Common myeloid progenitor, CD34-positive (primary cell): Measurements from ENCODE around the gene HOXA9.

ENCODE experiments used
- CTCF ChIA-PET: fragments of 350-600 bp; sonication (Branson Sonifier 250); formaldehyde crosslinking; loops from one replicate; lab custom pipeline; 2021; ENCODE audit warnings: antibody characterized with exemption; lab: Charles Lee
- POLR2A ChIA-PET: fragments of 350-600 bp; sonication (Branson Sonifier 250); formaldehyde crosslinking; loops from one replicate; lab custom pipeline; 2021; ENCODE audit warnings: antibody characterized with exemption; lab: Charles Lee
- DNase-seq, 3 donors: peaks; one replicate each; pipeline versions ENCODE4 v3.0.0 to v3.0.0-alpha.2; 2013
- H3K27ac ChIP-seq, 2 experiments: 1 replicate in 1 of 2; 2 replicates in 1 of 2; pipeline ENCODE4 v1.7.0; 2013; ENCODE audit warnings: inconsistent platforms in 2 of 2, low read length in 2 of 2, mild to moderate bottlenecking in 2 of 2, low read depth in 1 of 2, moderate library complexity in 1 of 2; ENCODE audit not compliant: severe bottlenecking in 2 of 2, insufficient read depth in 1 of 2, poor library complexity in 1 of 2
- H3K27me3 ChIP-seq, 5 experiments: replicated peaks in 2 of 5; 1 replicate in 3 of 5; 2 replicates in 2 of 5; pipeline versions ENCODE4 v1.6.1 to v1.7.0; 2013; ENCODE audit warnings: low read length in 4 of 5, mild to moderate bottlenecking in 2 of 5, moderate library complexity in 2 of 5, inconsistent platforms in 1 of 5; ENCODE audit not compliant: insufficient read depth in 5 of 5, control insufficient read depth in 4 of 5
- H3K36me3 ChIP-seq, 4 experiments: 1 replicate in 2 of 4; 2 replicates in 2 of 4; pipeline versions ENCODE4 v1.6.1 to v1.7.0; 2013; ENCODE audit warnings: low read length in 3 of 4, control low read depth in 1 of 4, mild to moderate bottlenecking in 1 of 4; ENCODE audit not compliant: control insufficient read depth in 4 of 4, insufficient read depth in 4 of 4
- H3K4me1 ChIP-seq, 4 experiments: 1 replicate in 3 of 4; 2 replicates in 1 of 4; pipeline versions ENCODE4 v1.6.1 to v1.7.1; 2013; ENCODE audit warnings: low read length in 3 of 4, mild to moderate bottlenecking in 3 of 4, control low read depth in 1 of 4, inconsistent platforms in 1 of 4, moderate library complexity in 1 of 4; ENCODE audit not compliant: control insufficient read depth in 4 of 4, insufficient read depth in 4 of 4; ENCODE audit errors: control extremely low read depth in 1 of 4
- H3K4me3 ChIP-seq, 7 experiments: 1 replicate in 4 of 7; 2 replicates in 3 of 7; pipeline versions ENCODE4 v1.5.1 to v1.7.0; 2013; ENCODE audit warnings: mild to moderate bottlenecking in 7 of 7, low read length in 6 of 7, moderate library complexity in 6 of 7, inconsistent platforms in 2 of 7, low read depth in 2 of 7, control low read depth in 1 of 7; ENCODE audit not compliant: insufficient read depth in 4 of 7, control insufficient read depth in 1 of 7; ENCODE audit errors: extremely low read depth in 1 of 7
- H3K9me3 ChIP-seq, 5 experiments: 1 replicate in 4 of 5; 2 replicates in 1 of 5; pipeline versions ENCODE4 v1.6.1 to v1.7.1; 2013; ENCODE audit warnings: low read length in 4 of 5, mild to moderate bottlenecking in 2 of 5, inconsistent platforms in 1 of 5, low read depth in 1 of 5, moderate library complexity in 1 of 5; ENCODE audit not compliant: control insufficient read depth in 4 of 5, insufficient read depth in 2 of 5; ENCODE audit errors: control extremely low read depth in 1 of 5
- WGBS: methylation state at CpG from one replicate; pipeline ENCODE4 v1.1.5; 2013; ENCODE audit not compliant: insufficient coverage; 5-methylcytosine and 5-hydroxymethylcytosine counted together

Gene HOXA9

GRCh38 chr7:27179030-27179429, 13.7 kb upstream of the HOXA9 start:
- DNase-seq = no peak
- 90% methylated on average over 12 of the region's 14 CpGs for WGBS
- peaks cover 0 to 32% (median 25%) of the 10 kb centered on the region in 4 experiments for H3K4me1 ChIP-seq
- H3K27ac ChIP-seq = no peak overlapping the region
- CTCF ChIA-PET = interaction anchor here (1.0 to 11.1 kb wide), 16 partner anchors 8 to 1317 kb away, joined by 3 to 84 read pairs (median 4); partner anchors contain the start of gene HOXA9
- peaks cover 0 to 56% (median 21%) of the 10 kb centered on the region in 5 experiments for H3K27me3 ChIP-seq
- POLR2A ChIA-PET = interaction anchor here (1.3 kb wide), 1 partner anchor 18 kb away, joined by 4 read pairs; no protein-coding TSS in a partner anchor
- H3K36me3 ChIP-seq = no peaks in the 10 kb centered on the region
- peaks cover 0 to 2% (median 0%) of the 10 kb centered on the region in 5 experiments for H3K9me3 ChIP-seq
- H3K4me3 ChIP-seq = no peak overlapping the region

- H3K9me3 ChIP-seq = peaks cover 0 to 2% (median 0%) of the 10 kb centered on the region in 5 experiments
- H3K36me3 ChIP-seq = no peaks in the 10 kb centered on the region
- no peak overlapping the region for H3K27ac ChIP-seq
- H3K27me3 ChIP-seq = peaks cover 0 to 49% (median 16%) of the 10 kb centered on the region in 5 experiments
- H3K4me3 ChIP-seq = no peak overlapping the region
- WGBS = 97% methylated on average over 5 of the region's 6 CpGs
- ChIA-PET CTCF (interaction anchor here (1.0 to 11.1 kb wide), 7 partner anchors 8 to 808 kb away, joined by 3 to 84 read pairs (median 9); partner anchors contain the start of gene HOXA9), POLR2A (no interaction called here)
- H3K4me1 ChIP-seq = peaks cover 0 to 27% (median 18%) of the 10 kb centered on the region in 4 experiments
- DNase-seq = no peak
These were observed 13.0 kb upstream of the HOXA9 start for GRCh38 chr7:27178366-27178765.

DNA sequence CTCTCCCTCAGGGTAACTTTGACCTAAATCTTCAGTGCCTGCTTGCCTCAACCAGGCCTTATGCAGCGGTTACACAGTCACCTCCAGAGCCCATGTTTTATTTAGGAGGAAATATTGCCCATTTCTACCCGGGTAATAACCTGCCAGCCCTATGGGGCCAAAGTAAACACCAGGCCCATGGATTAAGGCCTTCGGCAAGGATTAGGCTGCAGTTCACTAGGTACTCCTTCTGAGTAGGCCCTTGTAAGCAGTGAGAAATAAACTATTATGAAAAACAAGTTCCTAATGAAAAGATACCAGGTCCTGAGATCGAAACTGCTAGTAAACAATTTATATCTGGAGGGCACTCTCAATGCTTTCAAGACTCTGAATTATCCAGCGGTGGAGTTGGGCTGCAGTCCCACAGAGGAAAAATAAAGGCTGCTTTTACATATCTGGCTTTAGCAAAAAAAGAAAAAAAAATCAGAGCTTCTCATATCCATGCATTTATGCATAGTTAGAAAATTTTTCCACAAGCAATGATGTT, 12.5 kb upstream of the HOXA9 start:
- Histone ChIP-seq H3K4me1 (peaks cover 0 to 27% (median 16%) of the 10 kb centered on the region in 4 experiments), H3K4me3 (no peak overlapping the region), H3K36me3 (no peaks in the 10 kb centered on the region), H3K9me3 (no peaks in the 10 kb centered on the region), H3K27ac (no peak overlapping the region), H3K27me3 (peaks cover 0 to 44% (median 12%) of the 10 kb centered on the region in 5 experiments)
- DNase-seq = no peak
- ChIA-PET POLR2A (interaction anchor here (1.8 kb wide), 1 partner anchor 15 kb away, joined by 5 read pairs; no protein-coding TSS in a partner anchor), CTCF (interaction anchor here (0.7 to 11.1 kb wide), 8 partner anchors 10 to 826 kb away, joined by 3 to 84 read pairs (median 6); no protein-coding TSS in a partner anchor)
- WGBS = 100% methylated on average over 5 of the region's 5 CpGs

GRCh38 chr7:27176962-27177794, 11.8 kb upstream of the HOXA9 start:
- ChIA-PET POLR2A (interaction anchor here (1.8 kb wide), 1 partner anchor 15 kb away, joined by 5 read pairs; no protein-coding TSS in a partner anchor), CTCF (interaction anchor here (0.7 to 11.1 kb wide), 10 partner anchors 10 to 827 kb away, joined by 3 to 84 read pairs (median 5); partner anchors contain the start of gene HOXA9)
- Histone ChIP-seq H3K27me3 (peaks cover 0 to 37% (median 5%) of the 10 kb centered on the region in 5 experiments), H3K9me3 (no peaks in the 10 kb centered on the region), H3K4me3 (no peak overlapping the region), H3K4me1 (peaks cover 0 to 31% (median 19%) of the 10 kb centered on the region in 4 experiments), H3K27ac (no peak overlapping the region), H3K36me3 (peaks cover 0 to 3% (median 0%) of the 10 kb centered on the region in 4 experiments)
- 94% methylated on average over 17 of the region's 22 CpGs for WGBS
- DNase-seq = no peak

DNA sequence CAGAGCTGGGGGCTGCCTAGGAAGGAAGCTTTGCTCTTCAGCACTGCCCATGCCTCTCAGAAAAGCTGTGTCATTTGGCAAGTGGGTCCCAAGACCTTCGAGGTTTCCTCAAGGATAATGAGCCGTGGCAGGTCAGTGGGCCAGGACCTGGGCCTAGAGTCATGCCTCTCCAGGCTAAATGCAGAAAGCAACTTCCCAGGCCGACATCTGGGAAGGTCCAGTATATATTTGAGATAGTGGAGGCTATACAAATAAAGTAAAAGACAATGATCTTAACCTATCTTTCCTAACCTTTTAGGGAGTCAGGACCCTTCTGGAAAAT, 11.1 kb upstream of the HOXA9 start:
- DNase-seq = no peak
- Histone ChIP-seq H3K4me3 (no peak overlapping the region), H3K4me1 (peaks cover 0 to 38% (median 24%) of the 10 kb centered on the region in 4 experiments), H3K36me3 (peaks cover 0 to 9% (median 3%) of the 10 kb centered on the region in 4 experiments), H3K27ac (no peak overlapping the region), H3K9me3 (no peaks in the 10 kb centered on the region), H3K27me3 (peaks cover 0 to 30% (median 0%) of the 10 kb centered on the region in 5 experiments)
- 33% methylated on average over 1 of the region's 3 CpGs for WGBS
- ChIA-PET CTCF (interaction anchor here (1.1 to 11.1 kb wide), 8 partner anchors 9 to 493 kb away, joined by 3 to 84 read pairs (median 5); partner anchors contain the start of genes HOXA11 and HOXA9), POLR2A (interaction anchor here (1.8 kb wide), 1 partner anchor 14 kb away, joined by 5 read pairs; no protein-coding TSS in a partner anchor)

DNA sequence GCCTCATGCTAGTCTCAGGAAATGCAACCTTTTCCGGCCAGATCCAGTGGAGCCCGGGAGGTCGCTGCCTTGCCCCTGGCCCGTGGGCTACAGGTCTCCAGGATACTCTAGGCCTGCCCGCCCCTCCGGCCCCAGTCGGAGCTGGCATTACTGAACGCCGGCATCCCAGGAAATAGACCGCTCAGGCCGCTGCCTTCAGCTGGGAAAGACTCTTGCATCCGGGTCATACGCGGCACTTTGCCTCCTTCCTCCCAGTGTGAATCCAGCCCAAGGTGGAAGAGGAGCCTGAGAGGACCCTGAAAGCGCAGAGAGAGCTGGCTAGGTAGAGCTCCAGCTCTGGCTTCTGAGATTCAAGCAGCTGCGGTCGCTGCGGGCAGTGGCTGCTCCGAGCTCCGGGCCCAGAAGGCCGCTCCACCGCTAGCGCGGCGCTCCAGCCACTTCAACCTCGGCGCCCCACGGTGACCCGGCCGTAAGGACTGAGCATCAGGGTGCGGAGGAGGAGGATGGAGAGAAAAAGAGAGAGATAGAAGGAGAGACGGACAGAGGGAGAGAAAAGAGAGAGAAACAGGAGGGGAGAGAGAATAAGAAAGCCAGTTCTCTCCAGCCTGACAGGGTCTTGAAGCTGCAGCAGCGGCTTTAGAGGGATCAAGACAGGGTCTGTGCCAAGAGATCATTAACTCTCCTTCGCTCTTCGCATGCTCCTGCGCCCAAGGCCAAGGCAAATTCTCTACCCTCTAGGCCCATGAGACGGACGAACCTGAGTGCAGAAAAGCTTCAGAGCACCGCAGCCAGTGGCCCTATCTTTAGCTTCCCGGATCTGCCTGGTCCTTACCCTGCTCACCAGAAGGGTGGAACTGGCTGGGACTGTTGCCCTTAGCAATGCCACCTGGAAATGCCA, 10.5 kb upstream of the HOXA9 start:
- no peak overlapping the region for H3K4me3 ChIP-seq
- WGBS = 97% methylated on average over 37 of the region's 40 CpGs
- H3K9me3 ChIP-seq = no peaks in the 10 kb centered on the region
- no peak for DNase-seq
- CTCF ChIA-PET = interaction anchor here (0.7 to 11.1 kb wide), 7 partner anchors 9 to 321 kb away, joined by 3 to 84 read pairs (median 5); partner anchors contain the start of gene HOXA11
- POLR2A ChIA-PET = interaction anchor here (1.8 kb wide), 1 partner anchor 13 kb away, joined by 5 read pairs; no protein-coding TSS in a partner anchor
- peaks cover 0 to 28% (median 0%) of the 10 kb centered on the region in 5 experiments for H3K27me3 ChIP-seq
- H3K4me1 ChIP-seq = peaks cover 0 to 43% (median 27%) of the 10 kb centered on the region in 4 experiments
- H3K36me3 ChIP-seq = peaks cover 0 to 15% (median 4%) of the 10 kb centered on the region in 4 experiments
- no peak overlapping the region for H3K27ac ChIP-seq
